ENCODE data around the gene LCE1A.

DNA sequence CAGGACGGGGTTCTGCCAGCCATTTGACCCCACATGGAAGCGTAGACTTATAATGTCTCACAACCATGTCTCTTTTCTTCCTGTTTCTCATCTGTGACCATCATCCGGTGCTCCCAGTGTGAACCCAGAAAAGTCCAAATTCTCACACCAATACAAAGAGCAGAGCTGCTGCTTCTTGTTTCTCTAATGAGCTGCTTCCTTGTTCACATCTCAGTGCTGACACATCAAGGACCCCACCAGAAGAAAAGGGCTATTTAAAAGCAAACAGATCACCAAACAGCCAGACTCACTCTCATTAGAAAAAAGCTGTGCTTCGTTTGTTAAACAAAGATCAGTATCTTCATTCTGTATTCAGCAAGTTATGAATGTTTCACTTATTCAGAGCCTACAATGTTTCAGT, 31.6 kb upstream of the LCE1A start:
- TF ChIP-seq TAF1 (IDR thresholded peaks at IDR 0.05; ENCODE audit: borderline replicate concordance, insufficient read depth, low read length) (no peak), POLR2AphosphoS5 (IDR thresholded peaks at IDR 0.05; ENCODE audit: low read depth, low read length) (no peak), REST (IDR thresholded peaks at IDR 0.05; ENCODE audit: insufficient read depth in 1 of 2, low read depth in 2 of 2, low read length in 2 of 2) (no peak), SIN3A (IDR thresholded peaks at IDR 0.05; ENCODE audit: borderline replicate concordance, insufficient read depth, low read length) (no peak)
